Activated CD8-positive, alpha-beta memory T cell treated with anti-CD3 and anti-CD28 coated beads for 1 hour (primary cell): ENCODE data around the gene ATP5PB.

Experiments used
- DNase-seq, 2 donors: peaks; one replicate each; pipeline ENCODE4 v3.0.0-alpha.2; 2020; ENCODE audit warnings: low read depth in 1 of 2; ENCODE audit errors: extremely low read depth in 1 of 2

Gene ATP5PB

DNA sequence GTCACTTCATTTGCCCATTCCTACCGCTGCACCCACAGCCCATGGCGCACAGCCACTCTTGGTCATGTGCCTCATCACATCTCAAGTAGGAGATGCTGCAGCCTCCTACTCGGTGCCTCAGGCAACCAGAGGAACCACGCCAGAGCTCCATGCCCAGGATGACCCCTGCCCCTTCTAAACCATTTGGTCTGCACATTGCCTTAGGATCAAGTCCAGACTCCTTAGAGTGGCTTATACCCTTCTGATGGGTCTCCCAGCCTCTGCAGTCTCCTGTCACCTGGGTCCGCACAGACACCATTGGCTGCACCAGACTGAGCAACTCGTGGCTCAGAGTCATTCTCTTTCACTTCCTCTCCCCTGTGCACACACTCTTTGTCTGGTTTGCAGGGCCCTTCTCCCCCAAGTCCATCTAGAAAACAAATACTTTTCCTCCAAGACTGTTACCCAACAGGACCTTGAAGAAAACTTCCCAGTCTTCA, 56.4 kb downstream of the ATP5PB start:
- no peak for DNase-seq

DNA sequence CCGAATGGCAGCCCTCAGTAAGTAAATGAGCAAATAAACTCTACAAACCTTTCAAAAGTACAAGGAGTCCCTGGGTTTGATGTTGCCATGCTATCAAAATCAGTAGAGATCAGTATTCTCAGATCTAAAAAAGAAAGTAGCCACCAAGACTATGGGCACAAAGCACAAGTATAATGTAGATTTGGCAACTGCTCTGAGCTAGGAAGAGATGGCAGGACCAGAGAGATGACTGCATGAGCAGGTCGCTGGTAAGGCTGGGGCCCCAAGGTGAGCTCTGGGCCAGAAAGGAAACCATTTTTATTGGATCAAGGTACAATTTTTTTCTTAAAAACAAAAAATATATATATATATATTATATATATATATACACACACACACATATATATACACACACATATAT, 57.3 kb downstream of the ATP5PB start:
- DNase-seq, result no peak

DNA sequence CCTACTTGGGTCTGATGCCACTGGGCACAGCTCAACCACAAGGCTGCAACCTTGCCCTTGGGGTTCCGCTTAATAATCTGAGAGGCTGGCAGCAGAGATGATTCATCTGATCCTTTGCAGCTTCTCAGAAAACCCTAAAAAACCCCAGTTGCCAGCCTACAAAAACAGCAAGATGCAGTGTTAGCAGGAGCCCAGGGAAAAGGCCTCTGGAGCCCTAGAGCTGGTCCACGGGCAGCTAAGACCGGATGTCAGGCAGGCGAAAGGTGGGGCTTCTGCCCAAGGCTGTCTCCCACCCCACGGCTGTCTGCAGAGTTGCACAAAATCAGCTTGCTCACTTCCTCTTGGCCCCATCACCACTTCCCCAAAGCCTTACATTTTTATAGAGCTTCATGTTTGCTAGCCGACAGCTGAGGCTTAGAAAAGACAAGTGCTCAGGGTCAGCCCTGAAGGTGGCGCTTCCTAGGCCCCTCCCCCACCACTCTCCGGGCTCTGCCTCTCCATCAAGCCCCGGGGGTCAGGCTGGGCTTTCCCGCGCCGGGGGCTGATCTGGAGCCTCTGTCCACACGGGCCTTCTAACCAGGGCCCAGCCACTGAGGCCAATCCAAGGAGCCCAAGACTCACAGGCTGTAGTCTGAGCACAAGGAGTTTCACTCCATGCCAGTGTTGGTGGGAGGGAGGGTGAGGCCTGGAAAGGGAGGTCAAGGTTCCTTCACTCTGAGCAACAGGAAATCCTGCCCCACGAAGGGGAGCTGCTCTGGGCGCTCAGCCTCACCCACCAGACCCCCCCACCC, 58.3 kb downstream of the ATP5PB start:
- DNase-seq, result no peak

DNA sequence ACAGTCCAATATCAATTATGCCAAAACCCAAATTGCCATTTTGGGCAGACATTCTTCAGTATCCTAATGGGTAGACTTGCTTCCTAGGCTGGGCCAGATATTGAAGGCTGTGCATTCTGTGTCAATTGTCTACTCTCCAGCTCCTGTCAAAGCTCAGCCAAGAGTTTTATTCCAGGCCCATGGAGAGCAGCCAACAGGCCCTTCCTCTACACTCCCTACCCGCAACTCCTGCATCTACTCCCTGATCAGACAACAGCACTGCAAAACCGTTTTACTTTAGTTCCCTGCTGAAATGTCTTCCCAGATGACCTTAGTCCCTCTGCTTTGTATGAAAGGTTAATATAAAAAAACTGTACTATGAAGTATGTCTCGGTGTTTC, 60.7 kb downstream of the ATP5PB start:
- no peak for DNase-seq

DNA sequence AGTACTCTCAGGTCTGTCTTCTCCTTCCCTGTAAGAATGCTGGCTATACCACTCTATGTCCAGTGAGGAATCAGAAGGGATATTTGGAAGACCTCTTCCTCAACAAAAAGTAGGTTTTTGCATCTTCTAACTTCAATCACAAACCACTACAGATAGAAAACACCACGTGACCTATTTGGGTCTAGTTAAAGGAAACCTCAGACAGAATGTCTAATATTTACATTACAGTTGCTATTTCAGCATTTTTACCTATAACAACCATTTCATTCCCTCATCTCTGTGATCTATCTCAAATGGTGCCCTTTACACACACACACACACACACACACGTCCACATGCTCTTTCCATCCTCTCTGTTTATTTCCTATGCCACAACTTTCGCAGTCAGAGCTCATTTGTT, 62.1 kb downstream of the ATP5PB start:
- no peak for DNase-seq
